Heart right ventricle (tissue), 16 donors: ENCODE data around the gene ALDH3B2. TPM values are rescaled to one million over a fixed set of nuclear protein-coding genes. Genes with fewer than 3 reads are reported as not detected.
A peak's percentile ranks its signal among the peaks of the same experiment; 100 is the strongest.
"Not testable (repeated sequence)": the region's sequence is repeated elsewhere in the genome, so short reads cannot be mapped to it uniquely, and the experiment has no call there.

ENCODE experiments used
- ATAC-seq, 8 donors: fragments of 200-7000 bp; cut with Tn5 transposase; one replicate each; pipeline ENCODE4 v1.9.1; 2020; ENCODE audit warnings: mild to moderate bottlenecking in 8 of 8, moderate library complexity in 8 of 8, moderate number of reproducible peaks in 1 of 8
- DNase-seq, 2 donors: peaks; one replicate each; pipeline ENCODE4 v3.0.0-alpha.2; 2020
- H3K27ac ChIP-seq, 10 donors: fragments of 200-600 bp; sonication (generic) in 2 of 10; one replicate each; pipeline versions ENCODE4 v1.5.0 to v1.8.0; 2020 to 2022; ENCODE audit warnings: mild to moderate bottlenecking in 3 of 10
- H3K27me3 ChIP-seq, 7 donors: fragments of 200-600 bp; one replicate each; pipeline ENCODE4 v1.8.0; 2021 to 2022; ENCODE audit warnings: mild to moderate bottlenecking in 2 of 7
- H3K36me3 ChIP-seq, 9 donors: fragments of 200-600 bp; sonication (generic) in 1 of 9; one replicate each; pipeline versions ENCODE4 v1.5.0 to v1.8.0; 2020 to 2022; ENCODE audit warnings: mild to moderate bottlenecking in 2 of 9
- H3K4me1 ChIP-seq, 9 donors: fragments of 200-600 bp; sonication (generic) in 1 of 9; one replicate each; pipeline versions ENCODE4 v1.5.0 to v1.8.0; 2020 to 2022; ENCODE audit warnings: mild to moderate bottlenecking in 4 of 9
- H3K4me3 ChIP-seq, 10 donors: fragments of 200-600 bp; sonication (generic) in 2 of 10; one replicate each; pipeline versions ENCODE4 v1.5.0 to v1.8.0; 2020 to 2022; ENCODE audit warnings: mild to moderate bottlenecking in 7 of 10, moderate library complexity in 2 of 10
- H3K9me3 ChIP-seq, 11 donors: fragments of 200-600 bp in 10 of 11; sonication (generic) in 2 of 11; one replicate each; pipeline versions ENCODE4 v1.5.0 to v1.8.0; 2013 to 2022; ENCODE audit warnings: mild to moderate bottlenecking in 2 of 11, control low read depth in 1 of 11, moderate library complexity in 1 of 11
- CTCF ChIP-seq, 9 donors: fragments of 200-600 bp; sonication (generic) in 2 of 9; IDR thresholded peaks; one replicate each; pipeline versions ENCODE4 v1.5.0 to v1.8.0; 2021 to 2022; ENCODE audit warnings: antibody characterized with exemption in 9 of 9, mild to moderate bottlenecking in 5 of 9, moderate library complexity in 1 of 9
- WGBS, 2 donors: extraction: QIAGEN DNeasy Blood & Tissue Kit; methylation state at CpG; one replicate each; pipeline ENCODE4 v1.1.7; 2013; ENCODE audit warnings: inconsistent platforms in 1 of 2; 5-methylcytosine and 5-hydroxymethylcytosine counted together
- intact Hi-C, 10 donors: fragments of 100-400 bp; cut with DNase I; formaldehyde crosslinking; loops; one replicate each; pipeline versions ENCODE4 v1.11.1 to v1.14.2; 2022
- polyA plus RNA-seq, 2 donors: library from polyadenylated mRNA; stranded (reverse); fragments of 200-250 nt; gene quantifications; one replicate each; pipeline ENCODE4 v1.2.3, GENCODE V29; 2013
- total RNA-seq, 10 donors: library from RNA; stranded (reverse); fragmentation: NEBNext Ultra II Directional in 3 of 10; extraction: Animal tissue kit (Norgen Biotek cat#: 25700) in 3 of 10; gene quantifications; one replicate each; pipeline versions ENCODE4 v1.2.1 to v1.2.4, GENCODE V29; 2021 to 2023
- donor health status: Arrhythmogenic right ventricular cardiomyopathy.
- donor health status: ischemic (EF 13 %, LVEDD 7.1; RV severe dilation, severe dysfunction).
- donor health status: healthy with polysubstance abuse.
- donor health status: DM: no; HTN: yes; CAD: no.
- donor health status: DM: no; HTN: no; CAD: no.
- donor health status: ischemic (EF 25% LVEDD 6.9; RV normal size, moderate dysfunction).
- donor health status: ischemic (EF 25% LVEDD 5.7; RV mildly dilated, moderate dysfunction).
- donor health status: healthy.
- donor health status: DM: yes; HTN: yes; CAD: no.
- donor health status: Ischemic cardiomyopathy.
- donor health status: ischemic (EF 35%, LVEDD 5.7; RV mildly dilated, moderate dysfunction).
- donor health status: nonischemic (EF 11% LVEDD 7.7; RV severe dilation, severe dysfunction).
- donor health status: DM: yes; HTN: yes; CAD: no.
- donor health status: PGD.
- donor health status: ischemic (EF 29% LVEDD 5.4; RV normal size, mild dysfunction).
- donor health status: nonischemic (EF 23%, LVEDD 6.1; RV moderate dilation, normal function).

ALDH3B2 gene
- total and polyA plus RNA-seq, 12 donors, result 0.03 TPM; not detected in 11

GRCh38 chr11:67619683-67620618 lies 54.5 kb downstream of the ALDH3B2 start:
- Histone ChIP-seq H3K27me3 (peaks cover 0 to 15% (median 8%) of the 10 kb centered on the region in 7 donors), H3K4me1 (peaks cover 0 to 22% (median 8%) of the 10 kb centered on the region in 9 donors)
- H3K9me3 ChIP-seq, DNase-seq, intact Hi-C loops, ATAC-seq, H3K4me3 ChIP-seq, H3K27ac ChIP-seq, H3K36me3 ChIP-seq: not testable (repeated sequence)
- 85 to 90% methylated on average over 33 of the region's 33 CpGs for WGBS, 2 donors

GRCh38 chr11:67618901-67619659 lies 55.3 kb downstream of the ALDH3B2 start:
- Histone ChIP-seq H3K27me3 (peaks cover 0 to 17% (median 12%) of the 10 kb centered on the region in 7 donors), H3K4me1 (peaks cover 4 to 29% (median 12%) of the 10 kb centered on the region in 9 donors)
- H3K4me3 ChIP-seq, H3K27ac ChIP-seq, intact Hi-C loops, DNase-seq, ATAC-seq, H3K36me3 ChIP-seq, H3K9me3 ChIP-seq: not testable (repeated sequence)
- 90 to 92% methylated on average over 33 to 40 of the region's 40 CpGs for WGBS, 2 donors

GRCh38 chr11:67617243-67617953 lies 57.0 kb downstream of the ALDH3B2 start:
- intact Hi-C loops, result no loop called here
- Histone ChIP-seq H3K4me1 (peaks cover 8 to 36% (median 18%) of the 10 kb centered on the region in 9 donors), H3K9me3 (no peaks in the 10 kb centered on the region), H3K27me3 (peaks cover 0 to 17% (median 12%) of the 10 kb centered on the region in 7 donors), H3K27ac (peak overlapping the region in 1 of 10 donors; percentile 56), H3K36me3 (peaks cover 0 to 11% (median 4%) of the 10 kb centered on the region in 9 donors), H3K4me3 (no peak overlapping the region)
- ATAC-seq (no peak), DNase-seq (no peak)
- no peak for TF ChIP-seq CTCF (IDR thresholded peaks at IDR 0.05)
- WGBS, 2 donors, result 54 to 66% methylated on average over 7 of the region's 7 CpGs

- H3K36me3 ChIP-seq, result peaks cover 0 to 19% (median 11%) of the 10 kb centered on the region in 9 donors
- 24 to 30% methylated on average over 11 of the region's 11 CpGs for WGBS, 2 donors
- DNase-seq (peak in 1 of 2 donors; percentile 4), ATAC-seq (peak in 4 of 8 donors; percentile 19 to 28 (median 22))
- H3K4me3 ChIP-seq, result no peak overlapping the region
- H3K4me1 ChIP-seq, result peaks cover 8 to 36% (median 18%) of the 10 kb centered on the region in 9 donors
- intact Hi-C loops, result no loop called here
- H3K27me3 ChIP-seq, result peaks cover 0 to 17% (median 12%) of the 10 kb centered on the region in 7 donors
- peak overlapping the region in 1 of 10 donors; percentile 56 for H3K27ac ChIP-seq
- no peak for TF ChIP-seq CTCF (IDR thresholded peaks at IDR 0.05)
- H3K9me3 ChIP-seq, result no peaks in the 10 kb centered on the region
These were observed 57.8 kb downstream of the ALDH3B2 start for GRCh38 chr11:67616431-67617242.
